Muscle layer of duodenum (tissue), 2 donors: Measurements from ENCODE around the gene FOXP1.
A peak's percentile ranks its signal among the peaks of the same experiment; 100 is the strongest.

Experiments used
- H3K27ac ChIP-seq: one replicate; pipeline ENCODE4 v1.7.0; 2013; ENCODE audit warnings: mild to moderate bottlenecking, low read length
- H3K27me3 ChIP-seq: one replicate; pipeline ENCODE4 v1.7.0; 2013; ENCODE audit warnings: low read depth, mild to moderate bottlenecking, control low read depth, low read length
- H3K36me3 ChIP-seq, 2 donors: one replicate each; pipeline ENCODE4 v1.7.0; 2013; ENCODE audit warnings: low read length in 2 of 2, control low read depth in 1 of 2, mild to moderate bottlenecking in 1 of 2; ENCODE audit not compliant: insufficient read depth in 2 of 2, control insufficient read depth in 1 of 2
- H3K4me1 ChIP-seq, 2 donors: one replicate each; pipeline ENCODE4 v1.7.0; 2013; ENCODE audit warnings: low read length in 2 of 2, mild to moderate bottlenecking in 2 of 2, control low read depth in 1 of 2, moderate library complexity in 1 of 2; ENCODE audit not compliant: insufficient read depth in 2 of 2, control insufficient read depth in 1 of 2
- H3K4me3 ChIP-seq, 2 donors: one replicate each; pipeline ENCODE4 v1.7.0; 2013; ENCODE audit warnings: low read length in 2 of 2, low read depth in 1 of 2, mild to moderate bottlenecking in 1 of 2
- H3K9me3 ChIP-seq, 2 donors: one replicate each; pipeline ENCODE4 v1.7.0; 2013; ENCODE audit warnings: low read length in 2 of 2, control low read depth in 1 of 2, mild to moderate bottlenecking in 1 of 2; ENCODE audit not compliant: control insufficient read depth in 1 of 2
- donor health status: healthy.

Gene FOXP1

GRCh38 chr3:71288269-71288930 lies 295.1 kb downstream of the FOXP1 start:
- Histone ChIP-seq H3K36me3 (no peaks in the 10 kb centered on the region), H3K9me3 (no peaks in the 10 kb centered on the region), H3K27me3 (no peaks in the 10 kb centered on the region), H3K4me1 (no peaks in the 10 kb centered on the region), H3K4me3 (no peak overlapping the region), H3K27ac (no peak overlapping the region)

GRCh38 chr3:71285086-71285485 lies 298.4 kb downstream of the FOXP1 start:
- no peak overlapping the region for H3K27ac ChIP-seq

DNA sequence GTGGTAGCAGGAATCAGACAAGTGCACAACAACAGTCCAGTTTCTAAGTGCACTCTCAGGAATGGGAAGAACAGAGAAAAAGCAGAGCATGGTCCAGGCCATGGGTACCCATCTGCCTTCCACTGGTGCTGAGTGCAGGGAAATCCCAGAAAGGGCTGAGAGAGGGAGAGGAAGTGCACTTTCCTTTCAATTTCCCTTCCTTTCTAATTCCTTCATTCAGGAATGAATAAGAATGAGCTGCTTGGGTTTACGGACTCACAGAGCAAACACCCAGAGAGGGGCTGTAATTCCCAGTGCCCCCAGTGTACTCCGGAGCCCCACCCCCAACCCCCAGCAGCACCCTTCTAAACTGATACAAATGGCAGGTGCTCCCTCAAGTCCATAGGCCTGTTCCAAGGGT lies 300.6 kb downstream of the FOXP1 start:
- H3K4me1 ChIP-seq = no peaks in the 10 kb centered on the region
- no peaks in the 10 kb centered on the region for H3K27me3 ChIP-seq
- no peak overlapping the region for H3K27ac ChIP-seq
- H3K4me3 ChIP-seq = no peak overlapping the region
- H3K9me3 ChIP-seq = no peaks in the 10 kb centered on the region
- no peaks in the 10 kb centered on the region for H3K36me3 ChIP-seq

More at GRCh38 chr3:71285086-71285485, 298.4 kb downstream of the FOXP1 start:
- no peaks in the 10 kb centered on the region for H3K9me3 ChIP-seq
- H3K4me1 ChIP-seq = no peaks in the 10 kb centered on the region
- no peaks in the 10 kb centered on the region for H3K36me3 ChIP-seq
- H3K27me3 ChIP-seq = no peaks in the 10 kb centered on the region
- no peak overlapping the region for H3K4me3 ChIP-seq

DNA sequence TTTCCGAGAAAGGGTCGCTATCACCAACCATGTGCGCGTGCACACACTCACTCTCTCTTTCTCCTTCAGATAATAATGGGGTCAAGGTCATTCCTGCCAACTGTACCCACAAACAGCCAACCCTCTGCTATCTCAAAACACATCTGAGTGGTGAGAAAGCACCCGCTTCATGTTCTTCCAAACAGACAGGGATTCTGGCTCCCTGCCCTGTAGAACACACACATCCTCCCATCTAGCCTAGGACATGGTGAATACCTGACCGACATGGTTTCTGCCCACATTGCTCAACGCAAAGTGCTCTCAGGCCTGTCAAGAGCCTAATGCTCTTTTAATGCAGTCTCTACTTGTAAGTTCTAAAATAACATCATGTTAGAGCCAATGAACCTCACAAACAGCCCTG lies 302.2 kb downstream of the FOXP1 start:
- no peaks in the 10 kb centered on the region for H3K36me3 ChIP-seq
- no peaks in the 10 kb centered on the region for H3K27me3 ChIP-seq
- H3K4me3 ChIP-seq = no peak overlapping the region
- H3K9me3 ChIP-seq = no peaks in the 10 kb centered on the region
- no peak overlapping the region for H3K27ac ChIP-seq
- H3K4me1 ChIP-seq = no peaks in the 10 kb centered on the region

- no peaks in the 10 kb centered on the region for H3K36me3 ChIP-seq
- H3K4me1 ChIP-seq = no peaks in the 10 kb centered on the region
- H3K27ac ChIP-seq = no peak overlapping the region
- no peaks in the 10 kb centered on the region for H3K27me3 ChIP-seq
- no peak overlapping the region for H3K4me3 ChIP-seq
- H3K9me3 ChIP-seq = no peaks in the 10 kb centered on the region
These were observed 306.2 kb downstream of the FOXP1 start for GRCh38 chr3:71277341-71277740.

- Histone ChIP-seq H3K36me3 (no peaks in the 10 kb centered on the region), H3K4me1 (no peaks in the 10 kb centered on the region), H3K27me3 (no peaks in the 10 kb centered on the region), H3K4me3 (no peak overlapping the region), H3K9me3 (no peaks in the 10 kb centered on the region), H3K27ac (no peak overlapping the region)
These were observed 307.0 kb downstream of the FOXP1 start for GRCh38 chr3:71276531-71276930.

DNA sequence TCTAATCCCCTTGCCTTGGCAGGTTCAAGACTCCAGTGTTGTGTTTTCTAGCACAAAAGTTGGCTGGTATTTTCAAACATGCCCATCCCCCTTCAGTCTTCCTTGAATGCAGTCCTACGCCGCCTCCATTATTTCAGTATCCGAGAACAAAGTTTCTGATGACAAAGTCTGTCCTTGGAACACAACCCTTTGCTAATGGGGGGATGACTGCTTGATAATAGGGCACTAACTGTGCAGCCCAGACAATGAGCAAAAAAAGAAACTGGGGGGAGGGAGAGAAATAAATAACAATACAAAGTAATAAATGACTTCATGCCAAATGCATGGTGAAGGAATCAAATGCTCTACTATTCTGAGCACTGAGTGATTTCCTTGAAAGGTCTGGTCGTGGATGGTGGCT lies 310.1 kb downstream of the FOXP1 start:
- Histone ChIP-seq H3K27ac (no peak overlapping the region), H3K9me3 (no peaks in the 10 kb centered on the region), H3K27me3 (no peaks in the 10 kb centered on the region), H3K4me1 (no peaks in the 10 kb centered on the region), H3K36me3 (no peaks in the 10 kb centered on the region), H3K4me3 (no peak overlapping the region)

DNA sequence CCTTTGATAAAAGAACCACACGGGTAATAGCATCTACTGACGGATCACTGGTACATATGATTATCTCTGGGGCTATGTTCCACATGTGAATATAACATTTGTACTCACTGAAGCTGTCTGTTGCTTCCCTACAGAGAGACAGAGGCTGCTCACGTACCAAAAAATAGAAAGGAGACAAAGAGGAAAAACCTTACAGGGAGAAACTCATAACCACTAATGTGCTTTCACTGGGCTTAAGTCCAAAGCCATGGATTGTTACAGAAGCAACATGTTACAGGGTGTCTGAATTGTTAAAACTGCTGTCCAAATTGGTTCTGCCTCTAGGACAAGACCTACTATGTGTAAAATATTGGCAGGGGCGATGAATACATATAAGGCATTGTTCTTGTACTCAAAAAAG lies 311.9 kb downstream of the FOXP1 start:
- H3K27ac ChIP-seq = no peak overlapping the region

GRCh38 chr3:71269906-71270305 lies 313.6 kb downstream of the FOXP1 start:
- Histone ChIP-seq H3K27ac (peak overlapping the region; percentile 4), H3K27me3 (no peaks in the 10 kb centered on the region), H3K4me3 (no peak overlapping the region), H3K36me3 (no peaks in the 10 kb centered on the region), H3K9me3 (no peaks in the 10 kb centered on the region), H3K4me1 (no peaks in the 10 kb centered on the region)

More for the DNA sequence above, 311.9 kb downstream of the FOXP1 start:
- Histone ChIP-seq H3K4me3 (no peak overlapping the region), H3K27me3 (no peaks in the 10 kb centered on the region), H3K9me3 (no peaks in the 10 kb centered on the region), H3K36me3 (no peaks in the 10 kb centered on the region), H3K4me1 (no peaks in the 10 kb centered on the region)

DNA sequence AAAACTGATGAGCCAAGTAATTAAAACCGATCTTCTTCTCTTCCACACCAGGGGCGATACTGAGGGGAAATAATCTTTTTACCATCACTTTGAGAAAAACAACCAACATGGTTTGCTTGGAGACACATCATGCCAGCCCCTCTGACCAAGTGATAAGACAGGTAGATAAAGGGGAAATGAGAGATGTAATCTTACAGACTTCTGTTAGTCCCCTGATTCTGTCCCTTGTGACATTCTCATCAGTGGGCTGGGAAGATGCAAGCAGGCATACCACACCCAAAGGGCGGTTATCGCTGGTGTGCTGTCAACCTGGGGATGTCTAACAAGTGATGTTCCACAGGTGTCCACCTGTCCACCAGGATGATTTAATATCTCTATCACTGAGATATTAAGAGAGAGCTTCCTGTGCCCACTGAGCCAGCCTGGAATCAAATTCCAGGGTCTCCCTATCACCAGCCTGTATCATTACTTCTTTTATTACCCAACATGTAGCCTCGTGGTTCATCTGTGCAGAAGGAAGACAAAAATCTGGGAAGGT lies 315.0 kb downstream of the FOXP1 start:
- no peaks in the 10 kb centered on the region for H3K4me1 ChIP-seq
- H3K9me3 ChIP-seq = no peaks in the 10 kb centered on the region
- H3K4me3 ChIP-seq = no peak overlapping the region
- no peaks in the 10 kb centered on the region for H3K36me3 ChIP-seq
- no peak overlapping the region for H3K27ac ChIP-seq
- H3K27me3 ChIP-seq = no peaks in the 10 kb centered on the region

GRCh38 chr3:71266875-71267274 lies 316.7 kb downstream of the FOXP1 start:
- Histone ChIP-seq H3K27me3 (no peaks in the 10 kb centered on the region), H3K27ac (no peak overlapping the region), H3K9me3 (no peaks in the 10 kb centered on the region), H3K4me3 (no peak overlapping the region), H3K36me3 (no peaks in the 10 kb centered on the region), H3K4me1 (no peaks in the 10 kb centered on the region)

- H3K27me3 ChIP-seq = no peaks in the 10 kb centered on the region
- no peak overlapping the region for H3K27ac ChIP-seq
- H3K4me1 ChIP-seq = no peaks in the 10 kb centered on the region
- no peaks in the 10 kb centered on the region for H3K9me3 ChIP-seq
- H3K36me3 ChIP-seq = no peaks in the 10 kb centered on the region
- H3K4me3 ChIP-seq = no peak overlapping the region
These were observed 318.1 kb downstream of the FOXP1 start for GRCh38 chr3:71265365-71265915.
